GM20431 (cell line): Measurements from ENCODE around the gene MGAT1.

Source experiments
- in situ Hi-C: fragments of 300-500 bp; cut with MseI, MboI; formaldehyde crosslinking; loops from one replicate; pipeline ENCODE4 v1.15.0; 2020; ENCODE audit warnings: low sequenced_read_pairs; ENCODE audit not compliant: unreplicated experiment

Gene MGAT1

DNA sequence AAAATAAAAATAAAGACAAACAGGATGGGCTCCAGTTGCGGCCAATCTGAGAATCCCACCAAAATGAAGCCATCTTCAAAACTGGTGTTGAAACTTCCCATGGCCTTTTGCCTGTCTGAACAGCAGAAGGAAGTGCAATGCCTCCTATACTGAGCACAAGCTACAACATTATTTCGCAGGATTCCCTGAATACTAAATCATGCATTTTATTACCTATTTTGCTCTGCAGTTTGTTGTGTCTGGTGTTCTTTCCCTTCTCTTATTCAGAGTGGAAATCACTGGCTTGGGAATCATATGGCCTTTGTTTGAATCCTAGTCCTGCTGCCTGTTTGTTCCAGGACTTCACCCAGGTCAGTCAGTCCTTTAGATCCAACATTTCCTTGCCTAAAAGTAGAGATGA, 62.6 kb downstream of the MGAT1 start, which contains the start of gene OR2Y1:
Gene OR2Y1 (minus strand): TSS at position 101 of the 400 bp plus-strand sequence. CDS start 0 bp downstream, at position 101.
- in situ Hi-C loops: no loop called here

DNA sequence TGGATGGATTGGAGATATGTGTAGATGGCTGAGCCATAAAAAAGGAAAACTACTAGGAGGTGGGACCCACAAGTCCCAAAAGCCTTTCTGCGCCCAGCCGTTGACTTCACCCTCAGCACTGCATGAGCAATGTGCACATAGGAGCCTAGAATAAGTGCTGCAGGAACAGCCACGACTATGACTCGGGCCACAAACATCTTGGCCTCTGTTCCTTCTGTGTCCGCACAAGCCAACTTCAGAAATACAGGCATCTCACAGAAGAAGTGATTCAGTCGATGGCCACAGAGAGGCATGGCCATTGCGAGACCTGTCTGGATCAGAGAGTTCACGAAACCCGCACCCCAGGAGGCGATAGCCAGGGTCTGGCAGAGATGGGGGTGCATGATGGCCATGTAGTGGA, 63.3 kb downstream of the MGAT1 start:
- in situ Hi-C loops: no loop called here

DNA sequence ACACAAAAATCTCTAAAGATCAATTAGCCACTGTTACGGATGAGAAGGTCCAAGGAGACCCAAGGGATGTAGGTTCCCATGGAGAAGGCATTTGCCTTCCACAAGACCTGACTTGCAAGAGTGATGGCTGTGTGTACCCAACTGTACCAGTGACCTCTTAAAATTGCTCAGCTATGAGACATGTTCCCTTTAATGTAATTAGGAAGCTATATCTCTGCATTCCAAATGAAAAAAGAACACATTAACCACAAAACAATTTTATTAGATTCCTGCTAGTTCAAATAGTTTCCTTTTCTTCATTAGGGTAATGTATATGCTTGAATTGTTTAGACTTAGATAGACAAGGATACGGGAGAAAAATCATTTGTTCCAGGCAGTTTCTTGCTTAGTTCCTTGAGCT, 66.1 kb downstream of the MGAT1 start:
- in situ Hi-C loops: no loop called here
